Stimulated activated CD4-positive, alpha-beta T cell treated with anti-CD3 and anti-CD28 coated beads, TNF-alpha, amount 100 ng/mL, for 4 hours (primary cell): Measurements from ENCODE around the gene COL7A1.

ENCODE experiments used
- DNase-seq, 3 experiments: peaks; one replicate each; pipeline ENCODE4 v3.0.0-alpha.2; 2020; ENCODE audit warnings: low read depth in 3 of 3

The COL7A1 gene

GRCh38 chr3:48591886-48592518, 3.1 kb downstream of the COL7A1 start:
- DNase-seq = no peak

GRCh38 chr3:48591436-48591835, 3.7 kb downstream of the COL7A1 start:
- DNase-seq = no peak

GRCh38 chr3:48588230-48588629, 6.9 kb downstream of the COL7A1 start:
- no peak for DNase-seq

GRCh38 chr3:48587686-48588085, 7.4 kb downstream of the COL7A1 start:
- DNase-seq = no peak

GRCh38 chr3:48585411-48585810, 9.7 kb downstream of the COL7A1 start:
- no peak for DNase-seq

GRCh38 chr3:48584836-48585235, 10.3 kb downstream of the COL7A1 start:
- no peak for DNase-seq

- DNase-seq = no peak
Observed at GRCh38 chr3:48581621-48582481, 13.3 kb downstream of the COL7A1 start.

- no peak for DNase-seq
Observed at GRCh38 chr3:48576647-48577046, 18.5 kb downstream of the COL7A1 start.

- no peak for DNase-seq
Observed at GRCh38 chr3:48575366-48575765, 19.8 kb downstream of the COL7A1 start.

- no peak for DNase-seq
Observed at GRCh38 chr3:48573973-48574585, 21.1 kb downstream of the COL7A1 start.

- DNase-seq = no peak
Observed at GRCh38 chr3:48572517-48572916, 22.6 kb downstream of the COL7A1 start.

GRCh38 chr3:48571938-48572337, 23.2 kb downstream of the COL7A1 start:
- no peak for DNase-seq

- DNase-seq = no peak
Observed at GRCh38 chr3:48569808-48570450, 25.2 kb downstream of the COL7A1 start.

GRCh38 chr3:48569400-48569799, 25.7 kb downstream of the COL7A1 start:
- DNase-seq = no peak

- DNase-seq = no peak
Observed at GRCh38 chr3:48568476-48568875, 26.7 kb downstream of the COL7A1 start.

GRCh38 chr3:48567500-48567899, 27.6 kb downstream of the COL7A1 start:
- DNase-seq = no peak

- no peak for DNase-seq
Observed at GRCh38 chr3:48567090-48567489, 28.0 kb downstream of the COL7A1 start.

- no peak for DNase-seq
Observed at GRCh38 chr3:48566401-48566760, 28.7 kb downstream of the COL7A1 start.

GRCh38 chr3:48565591-48566400, 29.3 kb downstream of the COL7A1 start:
- DNase-seq = no peak

- DNase-seq = no peak
Observed at GRCh38 chr3:48565186-48565585, 29.9 kb downstream of the COL7A1 start.

GRCh38 chr3:48564667-48565066, 30.5 kb downstream of the COL7A1 start:
- DNase-seq = no peak

- DNase-seq = no peak
Observed at GRCh38 chr3:48564022-48564421, 31.1 kb downstream of the COL7A1 start.
